Keratinocyte (primary cell): ENCODE data around the gene EIF4G2. TPM values are rescaled to one million over a fixed set of nuclear protein-coding genes. Genes with fewer than 3 reads are reported as not detected.

Experiments used
- DNase-seq: peaks from one replicate; pipeline ENCODE4 v3.0.0-alpha.2; 2011; ENCODE audit warnings: low read depth, missing footprints, low spot score
- FAIRE-seq: peaks from 2 replicates; lab custom pipeline; 2011; peaks lifted over from hg19 to GRCh38; lab: Jason Lieb, UNC
- H2AFZ ChIP-seq: 2 replicates; pipeline ENCODE4 v1.6.0; 2012; ENCODE audit warnings: low read length, control low read depth, inconsistent platforms; ENCODE audit not compliant: control insufficient read depth
- H3K27ac ChIP-seq: 2 replicates; pipeline ENCODE4 v1.5.1; 2011; ENCODE audit warnings: low read length; ENCODE audit not compliant: control insufficient read depth, insufficient read depth
- H3K27me3 ChIP-seq: 3 replicates; pipeline ENCODE4 v1.6.0; 2011; ENCODE audit warnings: low read length; ENCODE audit not compliant: control insufficient read depth, insufficient read depth; ENCODE audit errors: extremely low read depth
- H3K36me3 ChIP-seq, 2 experiments: 2 replicates in 1 of 2; 3 replicates in 1 of 2; pipeline ENCODE4 v1.5.1; 2011; ENCODE audit warnings: low read length in 2 of 2, mild to moderate bottlenecking in 1 of 2; ENCODE audit not compliant: control insufficient read depth in 2 of 2, insufficient read depth in 2 of 2; ENCODE audit errors: extremely low read depth in 1 of 2
- H3K4me1 ChIP-seq: 3 replicates; pipeline ENCODE4 v1.5.1; 2011; ENCODE audit warnings: low read length; ENCODE audit not compliant: control insufficient read depth, insufficient read depth; ENCODE audit errors: extremely low read depth
- H3K4me2 ChIP-seq: 3 replicates; pipeline ENCODE4 v1.6.0; 2011; ENCODE audit warnings: low read depth, low read length; ENCODE audit not compliant: control insufficient read depth, insufficient read depth; ENCODE audit errors: extremely low read depth
- H3K4me3 ChIP-seq, 3 experiments: fragments of 200-600 bp in 1 of 3; sonication (generic) in 1 of 3; 2 replicates in 2 of 3; 3 replicates in 1 of 3; pipeline ENCODE4 v1.5.1; 2011 to 2016; ENCODE audit warnings: low read length in 3 of 3, mild to moderate bottlenecking in 3 of 3, control low read depth in 2 of 3, inconsistent platforms in 1 of 3, low read depth in 1 of 3, mixed read lengths in 1 of 3, mixed run types in 1 of 3, moderate library complexity in 1 of 3; ENCODE audit not compliant: control insufficient read depth in 2 of 3, insufficient read depth in 2 of 3; ENCODE audit errors: extremely low read depth in 1 of 3
- H3K79me2 ChIP-seq: 2 replicates; pipeline ENCODE4 v1.6.0; 2012; ENCODE audit warnings: low read length; ENCODE audit not compliant: control insufficient read depth, insufficient read depth
- H3K9ac ChIP-seq: 3 replicates; pipeline ENCODE4 v1.6.0; 2011; ENCODE audit warnings: low read length; ENCODE audit not compliant: control insufficient read depth, insufficient read depth; ENCODE audit errors: extremely low read depth
- H3K9me1 ChIP-seq: 3 replicates; pipeline ENCODE4 v1.6.0; 2011; ENCODE audit warnings: low read length; ENCODE audit not compliant: control insufficient read depth, insufficient read depth; ENCODE audit errors: extremely low read depth
- H3K9me3 ChIP-seq: 2 replicates; pipeline ENCODE4 v1.5.1; 2012; ENCODE audit warnings: low read depth, low read length; ENCODE audit not compliant: control insufficient read depth
- H4K20me1 ChIP-seq: 3 replicates; pipeline ENCODE4 v1.6.0; 2011; ENCODE audit warnings: low read length; ENCODE audit not compliant: control insufficient read depth, insufficient read depth; ENCODE audit errors: extremely low read depth
- EZH2 ChIP-seq: IDR thresholded peaks from one replicate; pipeline ENCODE4 v1.6.1; 2012; ENCODE audit warnings: inconsistent platforms, mild to moderate bottlenecking, low read length, moderate library complexity
- dilution Hi-C: fragments of 300-500 bp; cut with MboI; formaldehyde crosslinking; loops from one replicate; pipeline ENCODE4 v1.7.0; 2020; ENCODE audit warnings: low sequenced_read_pairs; ENCODE audit not compliant: extremely low pct_ligation_motif_present
- polyA plus RNA-seq, 5 experiments: library from polyadenylated mRNA; depleted of rRNA in 3 of 5; stranded (reverse) in 3 of 5; stranded (forward) in 1 of 5; unstranded in 1 of 5; fragments of >200 nt; gene quantifications; 1 replicate in 1 of 5; 2 replicates in 3 of 5; 3 replicates in 1 of 5; pipeline versions ENCODE4 v1.2.1 to v1.2.3, GENCODE V29; 2011 to 2012; ENCODE audit warnings: missing spikeins in 2 of 5, low read depth in 1 of 5, low replicate concordance in 1 of 5
- TF ChIP-seq, protein P1 (sequence below), 3 experiments: IDR thresholded peaks in 1 of 3; conservative IDR thresholded peaks in 1 of 3; optimal IDR thresholded peaks in 1 of 3; 2 replicates in 2 of 3; 3 replicates in 1 of 3; pipeline versions ENCODE3 to v1.5.1; 2011; ENCODE audit warnings: low read length in 3 of 3, mild to moderate bottlenecking in 3 of 3, moderate library complexity in 2 of 3, control low read depth in 1 of 3, inconsistent platforms in 1 of 3; ENCODE audit not compliant: insufficient read depth in 2 of 3; ENCODE audit errors: extremely low read depth in 1 of 3

EIF4G2 gene
- polyA plus RNA-seq, 1 donor (not counting 4 experiments of a cell fraction or from before 2014, with no cell fraction given) = 643 TPM

DNA sequence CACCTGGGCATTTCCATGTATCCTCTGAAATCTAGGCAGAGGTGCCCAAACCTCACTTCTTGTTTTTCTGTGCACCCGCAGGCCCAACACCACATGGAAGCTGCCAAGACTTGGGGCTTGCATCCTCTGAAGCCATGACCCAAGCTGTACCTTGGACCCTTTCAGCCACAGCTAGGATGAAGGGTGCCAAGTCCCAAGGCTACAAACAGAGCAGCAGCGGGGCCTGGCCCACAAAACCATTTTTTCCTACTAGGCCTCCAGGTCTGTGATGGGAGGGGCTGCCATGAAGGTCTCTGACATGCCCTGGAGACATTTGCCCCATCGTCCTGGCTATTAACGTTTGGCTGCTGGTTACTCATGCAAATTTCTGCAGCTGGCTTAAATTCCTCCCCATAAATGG lies 20.4 kb upstream of the EIF4G2 start:
- no peaks in the 10 kb centered on the region for H3K79me2 ChIP-seq
- H3K27ac ChIP-seq = no peak overlapping the region
- DNase-seq (no peak), FAIRE-seq (no peak)
- H3K36me3 ChIP-seq = no peaks in the 10 kb centered on the region
- TF ChIP-seq, protein P1, sequence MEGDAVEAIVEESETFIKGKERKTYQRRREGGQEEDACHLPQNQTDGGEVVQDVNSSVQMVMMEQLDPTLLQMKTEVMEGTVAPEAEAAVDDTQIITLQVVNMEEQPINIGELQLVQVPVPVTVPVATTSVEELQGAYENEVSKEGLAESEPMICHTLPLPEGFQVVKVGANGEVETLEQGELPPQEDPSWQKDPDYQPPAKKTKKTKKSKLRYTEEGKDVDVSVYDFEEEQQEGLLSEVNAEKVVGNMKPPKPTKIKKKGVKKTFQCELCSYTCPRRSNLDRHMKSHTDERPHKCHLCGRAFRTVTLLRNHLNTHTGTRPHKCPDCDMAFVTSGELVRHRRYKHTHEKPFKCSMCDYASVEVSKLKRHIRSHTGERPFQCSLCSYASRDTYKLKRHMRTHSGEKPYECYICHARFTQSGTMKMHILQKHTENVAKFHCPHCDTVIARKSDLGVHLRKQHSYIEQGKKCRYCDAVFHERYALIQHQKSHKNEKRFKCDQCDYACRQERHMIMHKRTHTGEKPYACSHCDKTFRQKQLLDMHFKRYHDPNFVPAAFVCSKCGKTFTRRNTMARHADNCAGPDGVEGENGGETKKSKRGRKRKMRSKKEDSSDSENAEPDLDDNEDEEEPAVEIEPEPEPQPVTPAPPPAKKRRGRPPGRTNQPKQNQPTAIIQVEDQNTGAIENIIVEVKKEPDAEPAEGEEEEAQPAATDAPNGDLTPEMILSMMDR (optimal IDR thresholded peaks at IDR 0.05 in 1 of 3, IDR thresholded peaks at IDR 0.05 in 1 of 3, conservative IDR thresholded peaks at IDR 0.05 in 1 of 3; ENCODE audit: extremely low read depth in 1 of 3, insufficient read depth in 2 of 3, low read length in 3 of 3) = no peak
- TF ChIP-seq EZH2 = no peak
- H3K4me2 ChIP-seq = no peak overlapping the region
- H2AFZ ChIP-seq = no peak overlapping the region
- no peaks in the 10 kb centered on the region for H3K27me3 ChIP-seq
- dilution Hi-C loops = no loop called here
- no peak overlapping the region for H3K4me3 ChIP-seq
- no peaks in the 10 kb centered on the region for H3K9me1 ChIP-seq
- no peaks in the 10 kb centered on the region for H3K4me1 ChIP-seq
- H3K9ac ChIP-seq = no peak overlapping the region
- H3K9me3 ChIP-seq = no peaks in the 10 kb centered on the region
- H4K20me1 ChIP-seq = no peaks in the 10 kb centered on the region

- DNase-seq (no peak), FAIRE-seq (no peak)
- H3K9ac ChIP-seq = no peak overlapping the region
- H3K9me3 ChIP-seq = no peaks in the 10 kb centered on the region
- TF ChIP-seq EZH2 = no peak
- TF ChIP-seq, protein P1 (optimal IDR thresholded peaks at IDR 0.05 in 1 of 3, IDR thresholded peaks at IDR 0.05 in 1 of 3, conservative IDR thresholded peaks at IDR 0.05 in 1 of 3; ENCODE audit: extremely low read depth in 1 of 3, insufficient read depth in 2 of 3, low read length in 3 of 3) = no peak
- H3K9me1 ChIP-seq = no peaks in the 10 kb centered on the region
- H3K4me3 ChIP-seq = no peak overlapping the region
- dilution Hi-C loops = no loop called here
- no peak overlapping the region for H3K4me2 ChIP-seq
- H2AFZ ChIP-seq = no peak overlapping the region
- no peak overlapping the region for H3K27ac ChIP-seq
- H3K79me2 ChIP-seq = no peaks in the 10 kb centered on the region
- H4K20me1 ChIP-seq = no peaks in the 10 kb centered on the region
- H3K27me3 ChIP-seq = no peaks in the 10 kb centered on the region
- no peaks in the 10 kb centered on the region for H3K4me1 ChIP-seq
- H3K36me3 ChIP-seq = no peaks in the 10 kb centered on the region
Measured at GRCh38 chr11:10828402-10828801, 19.7 kb upstream of the EIF4G2 start.
